Vagina (tissue), 2 donors: ENCODE data around the gene ADAMTS2. TPM values are rescaled to one million over a fixed set of nuclear protein-coding genes. Genes with fewer than 3 reads are reported as not detected.

Experiments used
- DNase-seq, 2 donors: peaks; one replicate each; pipeline ENCODE4 v3.0.0-alpha.2; 2017; ENCODE audit errors: extremely low spot score in 2 of 2
- H3K27ac ChIP-seq: fragments of 200-600 bp; sonication (generic); one replicate; pipeline ENCODE4 v1.5.1; 2019
- H3K27me3 ChIP-seq: fragments of 200-600 bp; sonication (generic); one replicate; pipeline ENCODE4 v1.5.1; 2019
- H3K36me3 ChIP-seq, 2 donors: fragments of 200-600 bp; sonication (generic); one replicate each; pipeline ENCODE4 v1.5.1; 2017 to 2019
- H3K4me1 ChIP-seq: fragments of 200-600 bp; sonication (generic); one replicate; pipeline ENCODE4 v1.5.1; 2019
- H3K4me3 ChIP-seq, 2 donors: fragments of 200-600 bp; sonication (generic); 1 replicate in 1 of 2; 2 replicates in 1 of 2; pipeline ENCODE4 v1.5.1; 2016 to 2019
- H3K9me3 ChIP-seq: fragments of 200-600 bp; sonication (generic); one replicate; pipeline ENCODE4 v1.5.1; 2019
- CTCF ChIP-seq, 3 experiments: fragments of 450-650 bp in 2 of 3; fragments of 200-600 bp in 1 of 3; sonication (generic) in 1 of 3; IDR thresholded peaks; one replicate each; pipeline ENCODE4 v1.5.1; 2017 to 2019; ENCODE audit warnings: antibody characterized with exemption in 3 of 3, mild to moderate bottlenecking in 2 of 3, moderate library complexity in 2 of 3
- POLR2A ChIP-seq, 2 donors: fragments of 450-650 bp; IDR thresholded peaks; one replicate each; pipeline ENCODE4 v1.6.1; 2017; ENCODE audit warnings: antibody characterized with exemption in 2 of 2, mild to moderate bottlenecking in 2 of 2, moderate library complexity in 2 of 2
- POLR2AphosphoS5 ChIP-seq, 2 donors: sonication (generic); formaldehyde crosslinking; IDR thresholded peaks; one replicate each; pipeline ENCODE4 v1.9.0; 2017; ENCODE audit warnings: antibody characterized with exemption in 2 of 2, mild to moderate bottlenecking in 2 of 2, low read depth in 1 of 2; ENCODE audit not compliant: insufficient read depth in 1 of 2
- intact Hi-C: fragments of 100-400 bp; cut with DNase I; formaldehyde crosslinking; loops from one replicate; pipeline ENCODE4 v1.15.1; 2023
- total RNA-seq: library from RNA; depleted of rRNA; stranded (reverse); fragments of >200 nt; gene quantifications from one replicate; pipeline ENCODE4 v1.2.3, GENCODE V29; 2016

The ADAMTS2 gene
- total RNA-seq, 1 donor from 2014 or later: 17.4 TPM

DNA sequence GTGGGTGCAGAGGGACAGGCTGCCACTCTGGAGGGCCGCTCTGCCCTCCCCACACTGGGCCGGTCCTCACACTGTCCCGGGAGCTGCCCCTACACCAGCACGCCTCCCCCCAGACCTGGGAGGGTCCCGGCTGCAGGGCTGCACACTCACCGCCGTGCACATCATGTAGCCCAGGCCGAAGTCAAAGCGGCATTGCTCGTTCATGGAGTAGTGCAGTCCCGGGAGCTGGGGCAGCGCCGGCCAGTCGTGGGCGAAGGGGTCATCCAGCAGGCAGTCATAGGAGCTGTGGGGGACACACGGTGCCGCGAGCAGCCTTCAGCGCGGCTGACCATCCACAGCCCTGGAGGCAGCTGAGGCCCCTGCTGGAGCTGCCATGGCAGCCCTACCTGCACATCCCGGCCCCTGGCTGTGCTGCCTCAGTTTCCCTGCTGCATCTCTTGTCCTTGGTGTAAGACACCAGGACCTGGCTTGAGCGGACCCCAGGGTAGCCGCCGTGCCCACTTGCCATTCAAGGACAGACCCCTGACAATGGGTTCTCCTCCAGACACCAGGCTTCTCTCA lies 191.8 kb downstream of the ADAMTS2 start:
- no peak for TF ChIP-seq CTCF (IDR thresholded peaks at IDR 0.05)
- TF ChIP-seq POLR2AphosphoS5 (IDR thresholded peaks at IDR 0.05; ENCODE audit: insufficient read depth in 1 of 2, low read depth in 1 of 2): no peak
- TF ChIP-seq POLR2A (IDR thresholded peaks at IDR 0.05): no peak
- Histone ChIP-seq H3K36me3 (no peaks in the 10 kb centered on the region), H3K4me3 (no peak overlapping the region), H3K27ac (no peak overlapping the region), H3K9me3 (no peaks in the 10 kb centered on the region), H3K27me3 (no peaks in the 10 kb centered on the region), H3K4me1 (no peaks in the 10 kb centered on the region)
- no peak for DNase-seq
- intact Hi-C loops: no loop called here

GRCh38 chr5:179152941-179153340 lies 192.3 kb downstream of the ADAMTS2 start:
- TF ChIP-seq POLR2AphosphoS5 (IDR thresholded peaks at IDR 0.05; ENCODE audit: insufficient read depth in 1 of 2, low read depth in 1 of 2) (no peak), POLR2A (IDR thresholded peaks at IDR 0.05) (no peak), CTCF (IDR thresholded peaks at IDR 0.05) (no peak)
- intact Hi-C loops: no loop called here
- H3K9me3 ChIP-seq: no peaks in the 10 kb centered on the region
- H3K4me3 ChIP-seq: no peak overlapping the region
- H3K27me3 ChIP-seq: no peaks in the 10 kb centered on the region
- no peaks in the 10 kb centered on the region for H3K4me1 ChIP-seq
- no peak for DNase-seq
- no peaks in the 10 kb centered on the region for H3K36me3 ChIP-seq
- H3K27ac ChIP-seq: no peak overlapping the region

- Histone ChIP-seq H3K4me3 (no peak overlapping the region), H3K27ac (no peak overlapping the region), H3K4me1 (no peaks in the 10 kb centered on the region), H3K9me3 (no peaks in the 10 kb centered on the region), H3K27me3 (no peaks in the 10 kb centered on the region), H3K36me3 (no peaks in the 10 kb centered on the region)
- no peak for TF ChIP-seq POLR2AphosphoS5 (IDR thresholded peaks at IDR 0.05; ENCODE audit: insufficient read depth in 1 of 2, low read depth in 1 of 2)
- TF ChIP-seq CTCF (IDR thresholded peaks at IDR 0.05): no peak
- no peak for TF ChIP-seq POLR2A (IDR thresholded peaks at IDR 0.05)
- DNase-seq: no peak
- intact Hi-C loops: no loop called here
Observed at GRCh38 chr5:179152144-179152895, 192.9 kb downstream of the ADAMTS2 start.

DNA sequence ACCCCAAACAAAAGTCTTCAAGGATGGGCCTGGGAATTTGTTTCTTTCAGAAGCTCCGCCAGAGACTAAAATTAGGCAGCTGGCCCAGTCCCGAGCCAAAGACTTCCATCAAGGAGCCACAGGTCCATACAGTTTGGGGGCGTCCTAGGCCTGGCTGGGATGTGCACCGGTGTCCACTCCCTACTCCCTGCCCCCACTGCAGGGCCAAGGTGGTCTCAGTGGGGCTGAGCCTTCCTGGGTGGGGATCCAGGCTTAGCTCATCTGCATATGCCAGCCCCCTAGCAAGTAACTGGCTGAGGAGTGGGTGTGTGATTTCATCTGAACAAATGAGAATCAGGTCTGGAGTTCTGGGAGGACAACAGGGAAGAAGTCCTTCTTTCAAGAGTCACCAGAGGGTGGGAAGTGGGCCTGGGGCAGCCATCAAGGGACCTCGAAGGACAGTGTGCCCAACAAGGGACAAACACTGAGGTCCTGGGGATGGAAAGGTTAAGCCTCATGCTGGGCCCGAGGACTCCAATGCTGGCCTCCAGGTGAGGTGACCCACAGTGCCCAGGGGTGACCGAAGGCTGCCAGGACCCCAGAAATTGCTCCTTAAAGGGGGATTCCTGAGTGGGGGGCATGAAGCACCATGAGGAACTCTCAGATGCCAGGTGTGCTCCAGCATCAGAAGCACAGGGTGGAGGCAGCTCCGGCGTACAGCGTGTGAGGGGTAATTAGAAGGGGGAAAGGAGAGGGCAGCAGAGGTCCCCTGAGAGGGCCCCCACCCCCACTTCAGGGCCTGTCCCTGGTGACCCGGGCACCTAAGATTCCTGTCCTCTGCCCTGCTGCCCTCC lies 193.8 kb downstream of the ADAMTS2 start:
- no peak overlapping the region for H3K4me3 ChIP-seq

More for the DNA sequence above, 193.8 kb downstream of the ADAMTS2 start:
- Histone ChIP-seq H3K4me1 (no peaks in the 10 kb centered on the region), H3K27ac (no peak overlapping the region), H3K27me3 (no peaks in the 10 kb centered on the region), H3K9me3 (no peaks in the 10 kb centered on the region), H3K36me3 (no peaks in the 10 kb centered on the region)
- intact Hi-C loops: no loop called here
- no peak for TF ChIP-seq POLR2A (IDR thresholded peaks at IDR 0.05)
- TF ChIP-seq POLR2AphosphoS5 (IDR thresholded peaks at IDR 0.05; ENCODE audit: insufficient read depth in 1 of 2, low read depth in 1 of 2): no peak
- no peak for TF ChIP-seq CTCF (IDR thresholded peaks at IDR 0.05)
- DNase-seq: no peak
